HCT116 (cell line): Measurements from ENCODE around the gene HYAL1.

ENCODE experiments used
- POLR2AphosphoS5 ChIP-seq: IDR thresholded peaks from 2 replicates; pipeline ENCODE4 v1.6.1; 2011; ENCODE audit warnings: mild to moderate bottlenecking, low read depth, low read length, moderate library complexity
- SRF ChIP-seq: IDR thresholded peaks from 2 replicates; pipeline ENCODE4 v1.6.1; 2012; ENCODE audit warnings: low read depth
- YY1 ChIP-seq: IDR thresholded peaks from 2 replicates; pipeline ENCODE4 v1.6.1; 2011; ENCODE audit warnings: low read length, low read depth, moderate library complexity, mild to moderate bottlenecking; ENCODE audit not compliant: insufficient replicate concordance; ENCODE audit errors: extremely low read depth

DNA sequence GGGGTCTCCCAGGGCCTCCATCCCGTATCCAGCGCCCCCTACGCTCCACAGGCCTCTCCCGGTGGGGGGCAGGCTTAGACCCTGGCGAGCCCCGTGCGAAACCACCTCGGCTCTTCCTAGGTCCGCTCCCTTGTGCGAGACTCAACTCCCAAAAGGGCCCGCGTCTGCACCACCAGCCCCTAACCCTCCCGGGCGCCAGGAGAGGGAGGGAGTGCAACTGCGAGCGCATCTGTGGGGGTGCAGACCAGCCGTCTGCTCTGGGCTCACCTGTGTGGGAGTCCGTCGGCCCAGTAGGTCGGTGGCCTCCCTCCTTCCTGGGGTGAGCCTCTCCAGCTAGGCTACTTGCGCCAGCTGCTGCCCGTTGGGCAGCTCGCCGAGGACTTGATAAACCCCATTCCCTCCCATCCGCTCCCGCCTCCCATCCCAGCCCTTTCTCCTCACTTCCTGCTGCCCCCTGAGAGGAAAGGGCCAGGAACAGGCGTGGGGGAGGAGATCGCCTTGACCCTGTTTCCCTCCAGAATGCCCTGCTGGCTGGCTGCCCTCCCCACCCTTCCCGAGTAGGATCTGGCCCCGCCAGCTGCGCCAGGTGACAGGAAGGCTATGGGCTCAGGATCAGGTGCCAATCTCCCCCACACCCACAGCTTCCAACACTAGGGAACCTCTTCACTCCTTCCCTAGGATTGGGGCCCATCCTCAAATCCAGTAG, 19.2 kb upstream of the HYAL1 start, which contains the start of gene HYAL2:
- no peak for TF ChIP-seq YY1
- TF ChIP-seq SRF: no peak
- TF ChIP-seq POLR2AphosphoS5: no peak
